ENCODE results near the gene PRDM16. TPM values are rescaled to one million over a fixed set of nuclear protein-coding genes. Genes with fewer than 3 reads are reported as not detected.

PRDM16 gene
- total and polyA plus RNA-seq, 3 donors from 2014 or later = 2.1 to 5.6 (median 4.7) TPM

GRCh38 chr1:3356827-3357460, 287.9 kb downstream of the PRDM16 start:
- no peak for DNase-seq
- Histone ChIP-seq H3K4me1 (peaks cover 22% of the 10 kb centered on the region), H3K27me3 (no peaks in the 10 kb centered on the region), H3K9me3 (no peaks in the 10 kb centered on the region), H3K36me3 (ENCODE audit: low read depth, missing control alignments) (no peaks in the 10 kb centered on the region), H3K27ac (no peak overlapping the region), H3K4me3 (no peak overlapping the region)
- intact Hi-C loops (cut with DNase I; ENCODE audit: low total_unique reads) = no loop called here
- 53 to 83% methylated on average over 4 to 21 of the region's 21 CpGs for WGBS, 2 donors
- TF ChIP-seq, protein P1, sequence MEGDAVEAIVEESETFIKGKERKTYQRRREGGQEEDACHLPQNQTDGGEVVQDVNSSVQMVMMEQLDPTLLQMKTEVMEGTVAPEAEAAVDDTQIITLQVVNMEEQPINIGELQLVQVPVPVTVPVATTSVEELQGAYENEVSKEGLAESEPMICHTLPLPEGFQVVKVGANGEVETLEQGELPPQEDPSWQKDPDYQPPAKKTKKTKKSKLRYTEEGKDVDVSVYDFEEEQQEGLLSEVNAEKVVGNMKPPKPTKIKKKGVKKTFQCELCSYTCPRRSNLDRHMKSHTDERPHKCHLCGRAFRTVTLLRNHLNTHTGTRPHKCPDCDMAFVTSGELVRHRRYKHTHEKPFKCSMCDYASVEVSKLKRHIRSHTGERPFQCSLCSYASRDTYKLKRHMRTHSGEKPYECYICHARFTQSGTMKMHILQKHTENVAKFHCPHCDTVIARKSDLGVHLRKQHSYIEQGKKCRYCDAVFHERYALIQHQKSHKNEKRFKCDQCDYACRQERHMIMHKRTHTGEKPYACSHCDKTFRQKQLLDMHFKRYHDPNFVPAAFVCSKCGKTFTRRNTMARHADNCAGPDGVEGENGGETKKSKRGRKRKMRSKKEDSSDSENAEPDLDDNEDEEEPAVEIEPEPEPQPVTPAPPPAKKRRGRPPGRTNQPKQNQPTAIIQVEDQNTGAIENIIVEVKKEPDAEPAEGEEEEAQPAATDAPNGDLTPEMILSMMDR (IDR thresholded peaks at IDR 0.05) = no peak

DNA sequence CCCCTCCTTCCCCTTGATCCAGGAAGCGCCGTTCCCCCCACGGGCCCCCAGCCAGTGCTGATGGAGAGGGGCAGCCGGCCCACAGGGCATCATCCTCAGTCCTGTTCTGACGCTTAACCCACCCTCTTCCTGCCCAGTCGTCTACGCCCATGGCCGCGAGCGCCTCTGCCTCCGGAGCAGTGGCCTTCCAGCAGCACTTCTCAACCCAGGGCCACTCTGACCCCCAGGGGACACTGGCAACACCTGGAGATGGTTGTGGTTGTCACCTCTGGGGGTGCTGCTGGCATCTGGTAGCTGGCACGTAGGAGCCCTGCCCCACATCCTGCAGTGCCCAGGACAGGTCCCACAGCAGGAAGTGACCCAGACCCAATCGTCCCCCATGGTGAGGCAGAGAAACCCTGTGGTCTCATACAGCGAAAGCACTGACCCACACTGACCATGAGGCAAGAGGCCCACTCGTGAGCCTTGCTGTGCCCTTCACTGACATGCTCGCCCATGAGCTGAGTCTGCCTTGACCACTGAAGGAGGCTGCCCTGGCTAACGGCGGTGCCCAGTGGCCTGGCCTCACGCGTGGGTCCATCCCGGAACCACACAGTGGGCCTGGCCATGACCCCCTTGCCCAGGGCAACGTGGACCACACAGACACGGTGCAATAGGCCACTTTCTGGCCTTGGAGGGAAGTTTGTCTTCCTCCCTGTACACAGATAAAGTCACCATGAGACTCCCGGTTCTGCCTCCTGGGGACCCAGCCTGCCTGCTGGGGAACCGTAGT, 288.7 kb downstream of the PRDM16 start:
- DNase-seq = no peak
- H3K27me3 ChIP-seq = no peaks in the 10 kb centered on the region
- no peak overlapping the region for H3K27ac ChIP-seq
- H3K4me3 ChIP-seq = no peak overlapping the region
- intact Hi-C loops (cut with DNase I; ENCODE audit: low total_unique reads) = no loop called here
- peaks cover 15% of the 10 kb centered on the region for H3K4me1 ChIP-seq
- WGBS, 2 donors = 77 to 90% methylated on average over 8 to 25 of the region's 25 CpGs
- H3K9me3 ChIP-seq = no peaks in the 10 kb centered on the region
- TF ChIP-seq POLR2A (IDR thresholded peaks at IDR 0.05) = no peak
- TF ChIP-seq, protein P1 (IDR thresholded peaks at IDR 0.05) = no peak
- H3K36me3 ChIP-seq (ENCODE audit: low read depth, missing control alignments) = no peaks in the 10 kb centered on the region

DNA sequence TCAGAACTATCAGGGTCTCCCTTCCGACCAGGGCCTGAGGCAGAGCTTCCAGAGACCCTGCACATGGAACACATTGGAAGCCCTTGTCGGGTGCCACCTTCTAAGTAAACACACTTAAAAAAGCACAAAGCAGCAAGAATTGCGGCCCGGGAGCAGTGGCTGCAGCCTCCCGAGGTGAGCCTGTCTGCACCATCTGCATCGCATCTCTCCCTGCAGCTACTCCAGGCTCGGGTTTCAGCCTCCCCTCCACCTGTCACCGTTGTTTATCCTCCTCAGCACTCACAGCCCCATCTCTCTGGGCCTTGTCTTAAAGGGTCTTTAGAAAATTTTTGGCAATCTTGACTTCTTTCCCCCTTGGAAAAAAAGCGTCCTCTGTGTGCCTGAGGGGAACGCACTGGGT, 290.3 kb downstream of the PRDM16 start:
- no peaks in the 10 kb centered on the region for H3K9me3 ChIP-seq
- 85 to 88% methylated on average over 9 to 10 of the region's 10 CpGs for WGBS, 2 donors
- H3K27me3 ChIP-seq = no peaks in the 10 kb centered on the region
- no peak for DNase-seq
- no peaks in the 10 kb centered on the region for H3K36me3 ChIP-seq (ENCODE audit: low read depth, missing control alignments)
- peaks cover 9% of the 10 kb centered on the region for H3K4me1 ChIP-seq
- no peak for TF ChIP-seq POLR2A (IDR thresholded peaks at IDR 0.05)
- TF ChIP-seq, protein P1 (IDR thresholded peaks at IDR 0.05) = no peak
- no peak overlapping the region for H3K4me3 ChIP-seq
- intact Hi-C loops (cut with DNase I; ENCODE audit: low total_unique reads) = no loop called here
- H3K27ac ChIP-seq = no peak overlapping the region

DNA sequence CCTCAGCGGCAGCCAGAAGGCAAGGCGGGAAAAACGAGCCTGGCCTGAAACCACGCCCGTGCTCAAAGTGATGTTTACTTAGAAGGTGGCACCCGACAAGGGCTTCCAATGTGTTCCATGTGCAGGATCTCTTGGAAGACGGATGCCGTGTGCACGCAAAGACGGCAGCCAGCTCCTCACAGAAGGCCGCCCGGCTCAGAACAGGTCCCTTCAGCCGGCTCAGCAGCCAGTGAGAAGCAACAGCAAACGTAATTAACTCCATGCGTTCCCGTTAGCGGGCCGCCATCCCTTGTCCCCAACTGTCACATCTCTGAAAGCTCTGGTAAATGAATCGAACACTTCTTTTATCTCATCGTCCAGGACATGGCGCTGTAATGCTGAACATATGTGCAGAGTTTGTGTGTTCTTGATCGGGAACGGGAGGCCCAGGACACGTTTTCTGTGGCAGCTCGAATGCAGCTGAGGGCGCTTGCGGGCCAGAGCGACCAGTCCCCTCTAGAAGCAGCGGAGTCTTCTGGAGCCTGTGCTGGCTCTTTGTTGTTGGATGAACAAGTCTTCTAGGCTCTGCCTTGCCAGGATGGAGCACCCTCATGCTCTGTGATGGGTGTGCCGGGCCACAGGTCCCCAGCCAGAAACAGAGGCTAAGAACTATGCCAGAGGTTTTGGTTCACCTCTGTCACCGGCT, 290.9 kb downstream of the PRDM16 start:
- peaks cover 14% of the 10 kb centered on the region for H3K4me1 ChIP-seq
- WGBS, 2 donors = 92% methylated on average over 23 to 31 of the region's 31 CpGs
- intact Hi-C loops (cut with DNase I; ENCODE audit: low total_unique reads) = no loop called here
- no peak overlapping the region for H3K4me3 ChIP-seq
- no peaks in the 10 kb centered on the region for H3K36me3 ChIP-seq (ENCODE audit: low read depth, missing control alignments)
- no peak for DNase-seq
- H3K27ac ChIP-seq = no peak overlapping the region
- no peaks in the 10 kb centered on the region for H3K9me3 ChIP-seq
- no peaks in the 10 kb centered on the region for H3K27me3 ChIP-seq
- TF ChIP-seq, protein P1 (IDR thresholded peaks at IDR 0.05) = no peak
- TF ChIP-seq POLR2A (IDR thresholded peaks at IDR 0.05) = no peak

All from testis (tissue), 3 donors.